Pancreas (tissue), 10 donors: Measurements from ENCODE around the gene KRTAP5-4. TPM values are rescaled to one million over a fixed set of nuclear protein-coding genes. Genes with fewer than 3 reads are reported as not detected.
A peak's percentile ranks its signal among the peaks of the same experiment; 100 is the strongest.
"Not testable (repeated sequence)": the region's sequence is repeated elsewhere in the genome, so short reads cannot be mapped to it uniquely, and the experiment has no call there.

Source experiments
- ATAC-seq, 4 donors: fragments of 200-7000 bp; cut with Tn5 transposase; one replicate each; pipeline versions ENCODE4 v1.8.0 to v1.9.1; 2020; ENCODE audit warnings: mild to moderate bottlenecking in 4 of 4, moderate library complexity in 4 of 4
- DNase-seq, 6 donors: peaks; one replicate each; pipeline ENCODE4 v3.0.0-alpha.2; 2020
- FAIRE-seq: peaks from 2 replicates; lab custom pipeline; 2012; peaks lifted over from hg19 to GRCh38; lab: Jason Lieb, UNC
- H3K27ac ChIP-seq, 4 donors: fragments of 200-600 bp; sonication (generic); 1 replicate in 3 of 4; 2 replicates in 1 of 4; pipeline versions ENCODE4 v1.5.0 to v1.8.0; 2020
- H3K27me3 ChIP-seq, 4 donors: fragments of 200-600 bp; one replicate each; pipeline ENCODE4 v1.8.0; 2021
- H3K36me3 ChIP-seq, 3 donors: fragments of 200-600 bp; sonication (generic) in 1 of 3; one replicate each; pipeline versions ENCODE4 v1.5.0 to v1.8.0; 2020 to 2021
- H3K4me1 ChIP-seq, 3 donors: fragments of 200-600 bp; one replicate each; pipeline ENCODE4 v1.8.0; 2021
- H3K4me3 ChIP-seq, 4 donors: fragments of 200-600 bp; sonication (generic) in 2 of 4; one replicate each; pipeline versions ENCODE4 v1.5.0 to v1.8.0; 2020 to 2021
- H3K9me3 ChIP-seq, 4 donors: fragments of 200-600 bp; one replicate each; pipeline ENCODE4 v1.8.0; 2021
- CTCF ChIP-seq, 4 donors: fragments of 200-600 bp; sonication (generic) in 3 of 4; IDR thresholded peaks; one replicate each; pipeline versions ENCODE4 v1.5.0 to v1.8.0; 2021; ENCODE audit warnings: antibody characterized with exemption in 4 of 4
- WGBS, 2 donors: extraction: QIAGEN DNeasy Blood & Tissue Kit; methylation state at CpG; one replicate each; pipeline ENCODE4 v1.1.7; 2013; 5-methylcytosine and 5-hydroxymethylcytosine counted together
- intact Hi-C, 3 donors: fragments of 100-400 bp; cut with DNase I; formaldehyde crosslinking; loops; one replicate each; pipeline versions ENCODE4 v1.11.1 to v1.14.2; 2022
- polyA plus RNA-seq, 2 donors: library from polyadenylated mRNA; stranded (reverse); fragments of 200-250 nt; gene quantifications; one replicate each; pipeline ENCODE4 v1.2.3, GENCODE V29; 2013
- total RNA-seq, 6 donors: library from RNA; stranded (reverse); fragmentation: NEBNext Ultra II Directional in 4 of 6; extraction: Animal tissue kit (Norgen Biotek cat#: 25700) in 4 of 6; gene quantifications; one replicate each; pipeline versions ENCODE4 v1.2.1 to v1.2.4, GENCODE V29; 2021 to 2023
- donor health status: healthy with polysubstance abuse.
- donor health status: DM: no; HTN: no; CAD: no; lungs with moderate emphysema.
- donor health status: DM: no; HTN: no; CAD: no.
- donor health status: control.
- donor health status: control.
- donor health status: Bipolar disorder and iron deficiency.
- donor health status: DM: yes; HTN: yes; CAD: no.
- donor health status: DM: no; HTN: no; CAD: no.
- donor health status: DM: no; HTN: no; CAD: no.
- donor health status: DM: yes; HTN: yes; CAD: no.

Gene KRTAP5-4
- total and polyA plus RNA-seq, 8 donors, result not detected

- no peak for FAIRE-seq
- no peaks in the 10 kb centered on the region for H3K4me1 ChIP-seq
- no peak for TF ChIP-seq CTCF (IDR thresholded peaks at IDR 0.05)
- no peak overlapping the region for H3K27ac ChIP-seq
- ATAC-seq, result no peak
- intact Hi-C loops, result loop anchor here in 1 of 3 donors (5.0 kb wide), 1 partner anchor 77 kb away; no protein-coding TSS in a partner anchor
- whole genome bisulfite sequencing, 2 donors, result 84 to 86% methylated on average over 16 of the region's 16 CpGs
- peak in 1 of 6 donors; percentile 28 for DNase-seq
- H3K4me3 ChIP-seq, result no peak overlapping the region
- no peaks in the 10 kb centered on the region for H3K9me3 ChIP-seq
- no peaks in the 10 kb centered on the region for H3K36me3 ChIP-seq
- H3K27me3 ChIP-seq, result no peaks in the 10 kb centered on the region
These were observed 2.7 kb upstream of the KRTAP5-4 start for GRCh38 chr11:1624621-1625020.

- TF ChIP-seq CTCF (IDR thresholded peaks at IDR 0.05), result no peak
- H3K4me3 ChIP-seq, result no peak overlapping the region
- H3K9me3 ChIP-seq, result no peaks in the 10 kb centered on the region
- no peak for DNase-seq
- intact Hi-C loops, result no loop called here
- no peaks in the 10 kb centered on the region for H3K36me3 ChIP-seq
- no peak for FAIRE-seq
- no peaks in the 10 kb centered on the region for H3K4me1 ChIP-seq
- WGBS, 2 donors, result 78 to 86% methylated on average over 9 of the region's 9 CpGs
- no peak overlapping the region for H3K27ac ChIP-seq
- ATAC-seq, result no peak
- no peaks in the 10 kb centered on the region for H3K27me3 ChIP-seq
These were observed 1.8 kb upstream of the KRTAP5-4 start for GRCh38 chr11:1623716-1624115.

GRCh38 chr11:1619449-1619848 is 2.5 kb downstream of the KRTAP5-4 start:
- ATAC-seq, result no peak
- Histone ChIP-seq H3K27me3 (no peaks in the 10 kb centered on the region), H3K9me3 (no peaks in the 10 kb centered on the region), H3K36me3 (no peaks in the 10 kb centered on the region), H3K27ac (no peak overlapping the region), H3K4me1 (no peaks in the 10 kb centered on the region), H3K4me3 (no peak overlapping the region)
- intact Hi-C loops, result no loop called here
- TF ChIP-seq CTCF (IDR thresholded peaks at IDR 0.05), result no peak
- WGBS, 2 donors, result 57 to 65% methylated on average over 10 of the region's 10 CpGs
- FAIRE-seq, result no peak
- DNase-seq, result no peak

- 82% methylated on average over 10 of the region's 10 CpGs for WGBS, 2 donors
- ATAC-seq (no peak), DNase-seq (no peak), FAIRE-seq (no peak)
- H3K27me3 ChIP-seq, result no peaks in the 10 kb centered on the region
- H3K9me3 ChIP-seq, result no peaks in the 10 kb centered on the region
- intact Hi-C loops, result no loop called here
- H3K36me3 ChIP-seq, result no peaks in the 10 kb centered on the region
- no peak overlapping the region for H3K4me3 ChIP-seq
- TF ChIP-seq CTCF (IDR thresholded peaks at IDR 0.05), result no peak
- no peak overlapping the region for H3K27ac ChIP-seq
- H3K4me1 ChIP-seq, result no peaks in the 10 kb centered on the region
These were observed 3.7 kb downstream of the KRTAP5-4 start for GRCh38 chr11:1618231-1618630.

GRCh38 chr11:1608363-1608762 is 13.6 kb downstream of the KRTAP5-4 start, which contains the start of gene KRTAP5-3:
KRTAP5-3 (minus strand) TSS chr11:1608463; CDS start chr11:1608385, 78 bp downstream.
- Histone ChIP-seq H3K27me3 (no peaks in the 10 kb centered on the region), H3K9me3 (no peaks in the 10 kb centered on the region), H3K4me3 (no peak within 1 kb of the TSS), H3K4me1 (no peaks in the 10 kb centered on the region), H3K36me3 (no peaks in the 10 kb centered on the region), H3K27ac (no peak within 1 kb of the TSS)
- FAIRE-seq, result no peak
- no peak for TF ChIP-seq CTCF (IDR thresholded peaks at IDR 0.05)
- intact Hi-C loops, result no loop called here
- no peak for ATAC-seq
- 54 to 60% methylated on average over 4 of the region's 4 CpGs for WGBS, 2 donors
- DNase-seq, result no peak

GRCh38 chr11:1607901-1608300 is 14.0 kb downstream of the KRTAP5-4 start:
- DNase-seq, FAIRE-seq, H3K27me3 ChIP-seq, ATAC-seq, H3K4me1 ChIP-seq, intact Hi-C loops, H3K27ac ChIP-seq, H3K4me3 ChIP-seq, H3K9me3 ChIP-seq, H3K36me3 ChIP-seq: not testable (repeated sequence)
- WGBS, 2 donors, result 46 to 67% methylated on average over 5 of the region's 5 CpGs

GRCh38 chr11:1607156-1607845 is 14.6 kb downstream of the KRTAP5-4 start:
- H3K4me3 ChIP-seq, H3K27ac ChIP-seq, DNase-seq, intact Hi-C loops, H3K36me3 ChIP-seq, H3K9me3 ChIP-seq, H3K4me1 ChIP-seq, ATAC-seq, H3K27me3 ChIP-seq, FAIRE-seq: not testable (repeated sequence)
- WGBS, 2 donors, result 64 to 69% methylated on average over 18 of the region's 18 CpGs
